ENCODE measurements around the gene KCNQ4. TPM values are rescaled to one million over a fixed set of nuclear protein-coding genes. Genes with fewer than 3 reads are reported as not detected.
A peak's percentile ranks its signal among the peaks of the same experiment; 100 is the strongest.

KCNQ4 gene
- total and polyA plus RNA-seq, 10 of the 15 experiments (the other 5 are each of a cell fraction or from before 2014, with no cell fraction given) = 0.04 to 0.18 (median 0.08) TPM; not detected in 2

DNA sequence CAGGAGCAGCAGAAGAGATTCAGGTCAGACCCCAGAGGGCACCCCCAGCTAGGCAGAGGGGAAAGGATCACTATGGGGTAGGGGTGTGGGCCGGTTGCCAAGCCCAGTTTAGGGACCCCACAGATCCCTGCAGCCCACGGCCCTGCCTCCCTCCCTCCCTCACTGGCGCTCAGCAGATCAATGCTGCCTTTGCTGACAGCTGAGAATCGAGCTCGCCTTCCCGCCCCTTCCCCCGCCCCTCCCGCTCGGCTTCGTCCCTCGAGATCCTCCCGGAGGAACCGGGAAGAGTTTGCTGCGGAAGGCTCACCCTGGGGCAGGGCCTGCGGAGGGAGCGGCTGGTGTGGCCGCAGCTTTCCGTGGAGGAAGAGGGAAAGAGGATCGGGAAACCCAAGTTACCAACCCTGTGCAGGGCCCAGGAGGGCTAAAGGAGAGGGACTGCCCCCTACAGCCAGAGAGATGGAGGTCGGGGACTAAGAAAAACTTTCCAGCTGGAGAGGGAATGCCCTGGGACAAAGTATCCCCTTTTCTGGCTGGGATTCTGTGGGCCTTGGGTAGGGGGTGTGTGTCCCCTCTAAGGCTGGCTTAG, 1.1 kb upstream of the KCNQ4 start:
- Histone ChIP-seq H3K4me1 (ENCODE audit: control insufficient read depth, insufficient read depth, low read length) (peaks cover 4% of the 10 kb centered on the region; the same call in 1 of the 2 replicates), H4K20me1 (ENCODE audit: control insufficient read depth, insufficient read depth) (no peaks in the 10 kb centered on the region), H2AFZ (ENCODE audit: control insufficient read depth, low read depth, low read length) (no peak overlapping the region), H3K9ac (ENCODE audit: control insufficient read depth, insufficient read depth, low read length) (no peak overlapping the region), H3K27me3 (replicated peaks in 1 of 2; ENCODE audit: control insufficient read depth in 2 of 2, insufficient read depth in 2 of 2, low read length in 1 of 2) (peaks cover 4 to 8% of the 10 kb centered on the region in 2 experiments; a peak in 3 of 4 replicates), H3K9me3 (replicated peaks; ENCODE audit: control insufficient read depth, insufficient read depth, low read length) (no peaks in the 10 kb centered on the region), H3K36me3 (ENCODE audit: control insufficient read depth in 2 of 2, insufficient read depth in 2 of 2, low read length in 1 of 2) (no peaks in the 10 kb centered on the region), H3K27ac (ENCODE audit: control insufficient read depth, insufficient read depth) (no peak overlapping the region), H3K79me2 (ENCODE audit: control insufficient read depth, insufficient read depth, low read length) (no peaks in the 10 kb centered on the region), H3K4me2 (ENCODE audit: control insufficient read depth, insufficient read depth) (no peak overlapping the region), H3K4me3 (no peak overlapping the region)
- intact Hi-C loops (cut with micrococcal nuclease; ENCODE audit: unreplicated experiment) = no loop called here
- SMC1A ChIA-PET (ENCODE audit: uncharacterized antibody, unreplicated experiment) = interaction anchor here (1.6 kb wide), 1 partner anchor 8 kb away, joined by 3 read pairs; no protein-coding TSS in a partner anchor
- DNase-seq (ENCODE audit: low read depth, low spot score) (no peak), ATAC-seq (no peak; the same call in 2 of the 3 replicates), FAIRE-seq (no peak)
- RAD21 ChIA-PET (ENCODE audit: unreplicated experiment) = interaction anchor here (1.1 to 1.5 kb wide), 2 partner anchors 8 to 18 kb away, joined by 3 to 4 read pairs; no protein-coding TSS in a partner anchor
- TF ChIP-seq, protein P1, sequence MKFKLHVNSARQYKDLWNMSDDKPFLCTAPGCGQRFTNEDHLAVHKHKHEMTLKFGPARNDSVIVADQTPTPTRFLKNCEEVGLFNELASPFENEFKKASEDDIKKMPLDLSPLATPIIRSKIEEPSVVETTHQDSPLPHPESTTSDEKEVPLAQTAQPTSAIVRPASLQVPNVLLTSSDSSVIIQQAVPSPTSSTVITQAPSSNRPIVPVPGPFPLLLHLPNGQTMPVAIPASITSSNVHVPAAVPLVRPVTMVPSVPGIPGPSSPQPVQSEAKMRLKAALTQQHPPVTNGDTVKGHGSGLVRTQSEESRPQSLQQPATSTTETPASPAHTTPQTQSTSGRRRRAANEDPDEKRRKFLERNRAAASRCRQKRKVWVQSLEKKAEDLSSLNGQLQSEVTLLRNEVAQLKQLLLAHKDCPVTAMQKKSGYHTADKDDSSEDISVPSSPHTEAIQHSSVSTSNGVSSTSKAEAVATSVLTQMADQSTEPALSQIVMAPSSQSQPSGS (IDR thresholded peaks at IDR 0.05; ENCODE audit: low read length) = no peak
- no peak for TF ChIP-seq YBX1 (IDR thresholded peaks at IDR 0.05)
- in situ Hi-C loops (cut with MboI) = no loop called here
- CTCF ChIA-PET = interaction anchor here (0.7 to 1.2 kb wide), 2 partner anchors 8 to 20 kb away, joined by 4 read pairs; no protein-coding TSS in a partner anchor
- WGBS (ENCODE audit: insufficient coverage, insufficient replicate concordance, low lambda C conversion rate, missing lambda C conversion rate) = 50% methylated on average over 18 of the region's 20 CpGs
- no TSS peak for BruUV-seq (replicated peaks)
- POLR2A ChIA-PET = no interaction called here

DNA sequence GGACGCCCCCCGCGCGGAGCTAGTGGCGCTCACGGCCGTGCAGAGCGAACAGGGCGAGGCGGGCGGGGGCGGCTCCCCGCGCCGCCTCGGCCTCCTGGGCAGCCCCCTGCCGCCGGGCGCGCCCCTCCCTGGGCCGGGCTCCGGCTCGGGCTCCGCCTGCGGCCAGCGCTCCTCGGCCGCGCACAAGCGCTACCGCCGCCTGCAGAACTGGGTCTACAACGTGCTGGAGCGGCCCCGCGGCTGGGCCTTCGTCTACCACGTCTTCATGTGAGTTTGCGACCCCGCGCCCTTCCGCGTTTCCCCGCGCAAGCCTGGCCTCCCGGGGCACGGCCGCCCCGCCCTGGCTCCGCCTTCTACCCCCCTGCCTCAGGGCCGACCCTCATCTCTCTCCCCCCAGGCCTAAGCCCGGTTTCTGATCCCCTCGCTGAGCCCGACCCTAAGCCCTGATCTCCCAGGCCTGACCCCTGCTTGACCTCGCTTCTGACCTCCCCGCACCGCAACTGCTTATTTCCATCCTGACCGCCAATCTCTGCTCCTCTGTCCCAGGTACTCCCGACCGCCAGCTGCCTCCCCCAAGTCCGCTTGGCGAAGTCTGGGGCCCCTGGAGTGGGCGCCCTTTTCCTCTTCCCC, 669 bp downstream of the KCNQ4 start:
- Histone ChIP-seq H4K20me1 (ENCODE audit: control insufficient read depth, insufficient read depth) (no peaks in the 10 kb centered on the region), H3K9ac (ENCODE audit: control insufficient read depth, insufficient read depth, low read length) (no peak overlapping the region; the same call in 1 of the 2 replicates), H3K27me3 (replicated peaks in 1 of 2; ENCODE audit: control insufficient read depth in 2 of 2, insufficient read depth in 2 of 2, low read length in 1 of 2) (peaks cover 4 to 8% of the 10 kb centered on the region in 2 experiments; a peak in 3 of 4 replicates), H3K4me1 (ENCODE audit: control insufficient read depth, insufficient read depth, low read length) (peaks cover 4% of the 10 kb centered on the region; the same call in 1 of the 2 replicates), H3K9me3 (replicated peaks; ENCODE audit: control insufficient read depth, insufficient read depth, low read length) (no peaks in the 10 kb centered on the region), H3K36me3 (ENCODE audit: control insufficient read depth in 2 of 2, insufficient read depth in 2 of 2, low read length in 1 of 2) (no peaks in the 10 kb centered on the region), H3K4me3 (peak overlapping the region; percentile 32; the same call in 1 of the 2 replicates), H3K27ac (ENCODE audit: control insufficient read depth, insufficient read depth) (no peak overlapping the region), H3K4me2 (ENCODE audit: control insufficient read depth, insufficient read depth) (peak overlapping the region; percentile 63), H2AFZ (ENCODE audit: control insufficient read depth, low read depth, low read length) (no peak overlapping the region), H3K79me2 (ENCODE audit: control insufficient read depth, insufficient read depth, low read length) (no peaks in the 10 kb centered on the region)
- in situ Hi-C loops (cut with MboI) = no loop called here
- 0 out of 3 replicates have a peak, but pooled peaks have one; percentile 14 for ATAC-seq
- FAIRE-seq = no peak
- RAD21 ChIA-PET (ENCODE audit: unreplicated experiment) = no interaction called here
- TF ChIP-seq NR2F1 (conservative IDR thresholded peaks at IDR 0.05) (peak; percentile 50; the same call in 1 of the 2 replicates), HCFC1 (IDR thresholded peaks at IDR 0.05; ENCODE audit: low read length) (no peak)
- SMC1A ChIA-PET (ENCODE audit: uncharacterized antibody, unreplicated experiment) = no interaction called here
- CTCF ChIA-PET = interaction anchor here (1.2 kb wide), 1 partner anchor 10 kb away, joined by 3 read pairs; no protein-coding TSS in a partner anchor
- POLR2A ChIA-PET = no interaction called here
- no peak for DNase-seq (ENCODE audit: low read depth, low spot score)
- 22% methylated on average over 40 of the region's 63 CpGs for WGBS (ENCODE audit: insufficient coverage, insufficient replicate concordance, low lambda C conversion rate, missing lambda C conversion rate)
- intact Hi-C loops (cut with micrococcal nuclease; ENCODE audit: unreplicated experiment) = no loop called here
- no TSS peak for BruUV-seq (replicated peaks)

All from GM12878 (cell line).